ENCODE measurements around the gene MACO1.

The MACO1 gene

DNA sequence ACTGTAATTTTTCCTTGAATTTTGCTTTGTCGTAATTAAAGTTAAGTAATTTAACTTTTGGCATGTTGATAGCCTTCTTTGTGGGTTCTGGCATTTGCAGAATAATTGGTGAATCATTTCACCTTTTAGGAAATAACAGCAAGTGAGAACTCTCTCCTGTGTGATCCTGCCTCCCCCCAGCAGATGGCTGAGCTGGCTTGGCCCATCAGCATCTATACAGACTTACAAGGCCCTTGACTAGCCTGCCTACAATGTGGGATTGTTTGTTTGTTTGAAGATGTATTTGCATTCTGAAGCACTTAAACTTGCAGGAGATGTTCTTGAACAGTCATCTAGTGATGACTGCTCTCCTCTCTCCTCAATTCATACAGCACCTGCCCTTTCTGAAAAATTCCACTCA is 55.9 kb downstream of the MACO1 start:
- TF ChIP-seq REST (IDR thresholded peaks at IDR 0.05; ENCODE audit: insufficient read depth in 1 of 2, low read depth in 2 of 2, low read length in 2 of 2), result no peak
- no peak for TF ChIP-seq POLR2AphosphoS5 (IDR thresholded peaks at IDR 0.05; ENCODE audit: low read depth, low read length)
- TF ChIP-seq SIN3A (IDR thresholded peaks at IDR 0.05; ENCODE audit: borderline replicate concordance, insufficient read depth, low read length), result no peak
- TF ChIP-seq TAF1 (IDR thresholded peaks at IDR 0.05; ENCODE audit: borderline replicate concordance, insufficient read depth, low read length), result no peak
- no peak for TF ChIP-seq FOXP2 (optimal IDR thresholded peaks at IDR 0.05; ENCODE audit: borderline replicate concordance, extremely low read depth, extremely low read length, insufficient read depth)

DNA sequence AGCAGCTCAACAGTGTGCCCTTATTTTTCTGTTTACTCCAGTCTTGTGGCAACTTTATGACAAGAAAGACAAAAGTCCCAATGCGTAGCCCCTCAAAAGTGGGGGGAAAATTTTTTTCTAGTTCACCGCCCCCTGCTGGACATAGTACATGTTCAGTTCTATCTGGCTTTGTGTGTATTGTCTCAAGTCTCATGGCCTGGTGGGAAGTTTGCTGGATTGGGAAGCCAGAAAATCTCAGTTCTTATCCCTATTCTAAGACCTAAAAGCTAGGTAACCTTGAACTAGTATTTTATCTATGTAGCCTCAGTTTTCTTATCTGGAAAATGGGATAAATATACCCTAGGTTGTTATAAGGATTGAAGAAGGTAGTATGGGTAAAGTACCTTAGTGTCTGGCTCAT is 56.9 kb downstream of the MACO1 start:
- no peak for TF ChIP-seq SIN3A (IDR thresholded peaks at IDR 0.05; ENCODE audit: borderline replicate concordance, insufficient read depth, low read length)

DNA sequence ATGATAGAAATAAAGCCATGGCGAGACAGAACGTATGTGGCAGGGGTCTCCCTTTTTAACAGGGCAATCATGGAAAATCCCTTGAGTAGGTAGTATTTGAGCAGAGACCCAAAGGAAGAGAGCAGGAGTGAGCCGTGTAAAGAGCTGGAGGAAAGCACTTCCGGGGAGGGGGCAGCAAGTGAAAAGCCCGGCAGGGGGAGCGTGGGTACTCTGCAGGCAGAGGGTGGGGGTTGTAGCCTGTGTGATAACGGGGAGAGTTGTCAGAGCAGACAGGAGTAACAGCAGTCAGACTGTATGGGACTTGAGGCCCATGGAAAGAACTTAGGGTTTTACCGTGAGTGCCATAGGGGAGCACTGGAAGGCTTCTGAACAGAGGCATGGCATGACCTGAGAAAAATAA is 61.6 kb downstream of the MACO1 start:
- TF ChIP-seq SIN3A (IDR thresholded peaks at IDR 0.05; ENCODE audit: borderline replicate concordance, insufficient read depth, low read length), result no peak
- no peak for TF ChIP-seq POLR2AphosphoS5 (IDR thresholded peaks at IDR 0.05; ENCODE audit: low read depth, low read length)
- no peak for TF ChIP-seq TAF1 (IDR thresholded peaks at IDR 0.05; ENCODE audit: borderline replicate concordance, insufficient read depth, low read length)
- no peak for TF ChIP-seq FOXP2 (optimal IDR thresholded peaks at IDR 0.05; ENCODE audit: borderline replicate concordance, extremely low read depth, extremely low read length, insufficient read depth)
- no peak for TF ChIP-seq REST (IDR thresholded peaks at IDR 0.05; ENCODE audit: insufficient read depth in 1 of 2, low read depth in 2 of 2, low read length in 2 of 2)

DNA sequence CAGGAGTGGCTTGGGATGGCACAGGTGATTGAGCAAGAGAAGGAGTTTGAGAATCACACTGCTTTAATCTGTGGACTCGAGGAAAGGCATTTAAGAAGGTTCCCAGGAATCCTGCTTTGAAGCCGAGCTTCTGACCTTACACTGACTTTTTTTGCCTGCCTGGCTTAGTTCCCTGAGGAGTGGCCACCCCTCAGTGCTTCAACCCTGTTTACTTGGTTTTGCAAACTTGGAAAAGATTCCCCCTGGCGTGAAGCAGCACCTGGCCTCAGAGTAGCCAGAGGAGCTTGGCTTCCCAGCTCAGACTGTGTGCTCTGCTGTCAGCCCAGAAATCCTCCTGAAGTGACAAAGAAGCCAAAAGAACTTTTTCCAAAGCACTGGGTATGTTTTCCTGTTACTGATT is 64.3 kb downstream of the MACO1 start:
- no peak for TF ChIP-seq TAF1 (IDR thresholded peaks at IDR 0.05; ENCODE audit: borderline replicate concordance, insufficient read depth, low read length)
- no peak for TF ChIP-seq SIN3A (IDR thresholded peaks at IDR 0.05; ENCODE audit: borderline replicate concordance, insufficient read depth, low read length)
- TF ChIP-seq REST (IDR thresholded peaks at IDR 0.05; ENCODE audit: insufficient read depth in 1 of 2, low read depth in 2 of 2, low read length in 2 of 2), result no peak
- no peak for TF ChIP-seq POLR2AphosphoS5 (IDR thresholded peaks at IDR 0.05; ENCODE audit: low read depth, low read length)
- TF ChIP-seq FOXP2 (optimal IDR thresholded peaks at IDR 0.05; ENCODE audit: borderline replicate concordance, extremely low read depth, extremely low read length, insufficient read depth), result no peak

GRCh38 chr1:25500694-25501093 is 70.0 kb downstream of the MACO1 start:
- no peak for TF ChIP-seq POLR2AphosphoS5 (IDR thresholded peaks at IDR 0.05; ENCODE audit: low read depth, low read length)
- no peak for TF ChIP-seq REST (IDR thresholded peaks at IDR 0.05; ENCODE audit: insufficient read depth in 1 of 2, low read depth in 2 of 2, low read length in 2 of 2)
- TF ChIP-seq FOXP2 (optimal IDR thresholded peaks at IDR 0.05; ENCODE audit: borderline replicate concordance, extremely low read depth, extremely low read length, insufficient read depth), result no peak
- no peak for TF ChIP-seq TAF1 (IDR thresholded peaks at IDR 0.05; ENCODE audit: borderline replicate concordance, insufficient read depth, low read length)
- TF ChIP-seq SIN3A (IDR thresholded peaks at IDR 0.05; ENCODE audit: borderline replicate concordance, insufficient read depth, low read length), result no peak

Data from PFSK-1 (cell line).